Measurements from ENCODE around the gene LAMC2. TPM values are rescaled to one million over a fixed set of nuclear protein-coding genes. Genes with fewer than 3 reads are reported as not detected.

Gene LAMC2
- total and polyA plus RNA-seq, 2 of the 8 experiments (the other 6 are each of a cell fraction or from before 2014, with no cell fraction given), result 4.6 to 12.9 TPM

GRCh38 chr1:183275322-183275721, 89.3 kb downstream of the LAMC2 start:
- H3K4me2 ChIP-seq (ENCODE audit: insufficient read depth in 1 of 2, low read depth in 2 of 2, low read length in 2 of 2), result no peak overlapping the region
- H4K8ac ChIP-seq (ENCODE audit: extremely low read depth, insufficient read depth, low read length), result no peak overlapping the region
- H3K79me1 ChIP-seq (ENCODE audit: low read depth, low read length), result no peaks in the 10 kb centered on the region
- no peaks in the 10 kb centered on the region for H4K20me1 ChIP-seq (replicated peaks in 1 of 2; ENCODE audit: control insufficient read depth in 1 of 2, insufficient read depth in 2 of 2, low read length in 2 of 2)
- ChIA-PET POLR2A (ENCODE audit: partially characterized antibody) (no interaction called here), CTCF (ENCODE audit: partially characterized antibody) (interaction anchor here (1.5 kb wide), 1 partner anchor 12 kb away, joined by 3 read pairs; no protein-coding TSS in a partner anchor)
- no peak overlapping the region for H4K91ac ChIP-seq (replicated peaks; ENCODE audit: insufficient read length, low read length)
- FAIRE-seq, result no peak
- H2BK120ac ChIP-seq (replicated peaks; ENCODE audit: low read depth, low read length), result no peak overlapping the region
- H2BK20ac ChIP-seq (ENCODE audit: low read length), result no peak overlapping the region
- no peaks in the 10 kb centered on the region for H3K27me3 ChIP-seq (replicated peaks in 1 of 4; ENCODE audit: control insufficient read depth in 3 of 4, extremely low read depth in 1 of 4, insufficient read depth in 3 of 4, low read length in 3 of 4)
- H3K9ac ChIP-seq (replicated peaks in 1 of 4; ENCODE audit: extremely low read depth in 1 of 4, low read depth in 3 of 4, low read length in 3 of 4), result no peak overlapping the region
- no peaks in the 10 kb centered on the region for H3K79me2 ChIP-seq (ENCODE audit: control insufficient read depth in 1 of 2, insufficient read depth in 2 of 2, low read length in 2 of 2)
- H3K23ac ChIP-seq (ENCODE audit: insufficient read length), result no peak overlapping the region
- no peaks in the 10 kb centered on the region for H3K23me2 ChIP-seq (ENCODE audit: low read depth, low read length)
- 82% methylated on average over 3 of the region's 3 CpGs; no CpG with 5 or more reads in 1 of the 2 experiments for WGBS, 2 experiments (ENCODE audit: extremely low coverage in 1 of 2, insufficient coverage in 1 of 2, insufficient read length in 1 of 2, insufficient replicate concordance in 2 of 2, low coverage in 1 of 2, low lambda C conversion rate in 2 of 2, missing lambda C conversion rate in 1 of 2)
- H3K27ac ChIP-seq (ENCODE audit: low read depth, low read length), result no peak overlapping the region
- H2AK5ac ChIP-seq (ENCODE audit: low read depth, low read length), result no peak overlapping the region
- H3K56ac ChIP-seq (replicated peaks; ENCODE audit: insufficient read length, low read depth, low read length), result no peak overlapping the region
- H2AFZ ChIP-seq (ENCODE audit: low read length), result no peak overlapping the region
- no peak overlapping the region for H3K4ac ChIP-seq (replicated peaks; ENCODE audit: insufficient read length, low read depth, low read length)
- no peak for DNase-seq (ENCODE audit: low read depth in 1 of 2, low spot score in 2 of 2)
- no peaks in the 10 kb centered on the region for H3K36me3 ChIP-seq (ENCODE audit: control insufficient read depth in 2 of 4, insufficient read depth in 4 of 4, low read length in 3 of 4)
- H3K18ac ChIP-seq (ENCODE audit: extremely low read depth, low read length), result no peak overlapping the region
- H3K4me3 ChIP-seq (ENCODE audit: extremely low read depth in 1 of 4, insufficient read depth in 2 of 4, low read depth in 3 of 4, low read length in 4 of 4), result no peak overlapping the region
- H3K9me3 ChIP-seq (ENCODE audit: insufficient read depth in 2 of 2, low read depth in 1 of 2, low read length in 1 of 2), result no peaks in the 10 kb centered on the region
- H3K4me1 ChIP-seq (replicated peaks in 1 of 4; ENCODE audit: control insufficient read depth in 3 of 4, insufficient read depth in 4 of 4, low read length in 3 of 4), result peaks cover 10 to 20% (median 15%) of the 10 kb centered on the region in 4 experiments; a peak in 5 of 7 replicates
- no peak overlapping the region for H2BK15ac ChIP-seq (ENCODE audit: low read length)
- no peak overlapping the region for H2BK12ac ChIP-seq (ENCODE audit: low read depth, low read length)
- no peak overlapping the region for H4K5ac ChIP-seq (ENCODE audit: insufficient read length, low read depth, low read length)
- no peak overlapping the region for H2BK5ac ChIP-seq (ENCODE audit: low read depth, low read length)
- H3K14ac ChIP-seq (ENCODE audit: insufficient read length), result no peak overlapping the region
- TF ChIP-seq SAP30 (IDR thresholded peaks at IDR 0.05; ENCODE audit: insufficient read depth, insufficient replicate concordance, low read length), result no peak
- TF ChIP-seq CTBP2 (IDR thresholded peaks at IDR 0.05; ENCODE audit: borderline replicate concordance, insufficient read depth, insufficient read length, low read length), result no peak
- TF ChIP-seq SRF (IDR thresholded peaks at IDR 0.05; ENCODE audit: low read depth, low read length), result no peak
- no peak for TF ChIP-seq TBP (IDR thresholded peaks at IDR 0.05; ENCODE audit: low read depth, low read length)
- TF ChIP-seq E2F6 (IDR thresholded peaks at IDR 0.05), result no peak
- no peak for TF ChIP-seq BRCA1 (IDR thresholded peaks at IDR 0.05; ENCODE audit: low read depth, low read length)
- TF ChIP-seq TAF7 (optimal IDR thresholded peaks at IDR 0.05; ENCODE audit: borderline replicate concordance, low read depth, low read length), result no peak
- TF ChIP-seq MAFK (IDR thresholded peaks at IDR 0.05; ENCODE audit: low read depth, low read length), result no peak
- no peak for TF ChIP-seq FOSL1 (IDR thresholded peaks at IDR 0.05; ENCODE audit: insufficient read depth, low read depth, low read length)
- TF ChIP-seq ATF2 (IDR thresholded peaks at IDR 0.05; ENCODE audit: low read length), result no peak
- TF ChIP-seq JUN (IDR thresholded peaks at IDR 0.05; ENCODE audit: low read depth, low read length), result no peak
- TF ChIP-seq POLR2AphosphoS5 (IDR thresholded peaks at IDR 0.05; ENCODE audit: low read depth, low read length), result no peak
